C1 segment of cervical spinal cord (tissue), 14 donors: ENCODE results near the gene AWAT2.

Source experiments
- DNase-seq, 14 donors: peaks; one replicate each; lab custom pipeline; 2025; lab: John Stamatoyannopoulos, UW

The AWAT2 gene

DNA sequence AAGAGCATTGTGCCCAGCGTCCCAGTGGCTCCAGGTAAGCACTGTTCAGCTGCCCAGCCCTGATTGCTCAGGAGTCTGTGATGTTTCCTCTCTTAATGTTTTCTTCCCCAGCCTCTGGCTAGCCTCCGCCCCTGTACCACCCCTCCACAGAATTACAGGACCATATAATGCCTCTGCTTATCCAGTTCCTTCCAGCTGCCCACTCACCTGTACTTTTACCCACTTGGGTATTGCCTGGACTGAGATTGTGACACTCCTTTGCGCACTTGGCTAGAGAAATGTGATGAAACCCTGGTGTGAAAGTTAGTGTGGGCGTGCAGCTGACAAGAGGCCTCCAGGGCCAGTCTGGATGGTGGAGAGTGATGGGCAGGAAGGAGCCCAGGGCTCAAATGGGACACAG, at the start of gene AWAT2:
Gene AWAT2 (minus strand): TSS at position 14 of the 400 bp plus-strand sequence. CDS start 6 bp downstream, at position 8.
- DNase-seq = no peak

DNA sequence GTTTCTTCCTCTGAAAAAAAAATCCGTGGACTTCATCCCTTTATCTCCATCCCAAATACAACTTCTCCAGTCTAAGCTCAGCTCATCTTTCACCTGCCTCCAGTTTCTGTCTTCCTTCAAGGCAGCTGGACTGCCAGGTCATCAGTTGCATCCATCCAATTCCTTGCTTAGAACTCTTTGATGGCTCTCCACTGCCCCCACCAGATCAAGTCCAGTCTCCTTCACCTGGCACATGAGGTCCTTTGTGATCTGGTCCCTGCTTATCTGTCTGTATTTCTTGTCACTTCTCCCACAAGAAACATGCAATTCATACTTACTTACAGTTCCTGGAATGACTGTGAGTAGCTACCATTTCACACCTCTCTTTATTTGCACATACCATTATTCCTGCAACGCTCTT, 46.3 kb upstream of the AWAT2 start:
- DNase-seq = no peak

- DNase-seq = no peak
Observed at GRCh38 chrX:70092247-70092646, 42.5 kb upstream of the AWAT2 start.

DNA sequence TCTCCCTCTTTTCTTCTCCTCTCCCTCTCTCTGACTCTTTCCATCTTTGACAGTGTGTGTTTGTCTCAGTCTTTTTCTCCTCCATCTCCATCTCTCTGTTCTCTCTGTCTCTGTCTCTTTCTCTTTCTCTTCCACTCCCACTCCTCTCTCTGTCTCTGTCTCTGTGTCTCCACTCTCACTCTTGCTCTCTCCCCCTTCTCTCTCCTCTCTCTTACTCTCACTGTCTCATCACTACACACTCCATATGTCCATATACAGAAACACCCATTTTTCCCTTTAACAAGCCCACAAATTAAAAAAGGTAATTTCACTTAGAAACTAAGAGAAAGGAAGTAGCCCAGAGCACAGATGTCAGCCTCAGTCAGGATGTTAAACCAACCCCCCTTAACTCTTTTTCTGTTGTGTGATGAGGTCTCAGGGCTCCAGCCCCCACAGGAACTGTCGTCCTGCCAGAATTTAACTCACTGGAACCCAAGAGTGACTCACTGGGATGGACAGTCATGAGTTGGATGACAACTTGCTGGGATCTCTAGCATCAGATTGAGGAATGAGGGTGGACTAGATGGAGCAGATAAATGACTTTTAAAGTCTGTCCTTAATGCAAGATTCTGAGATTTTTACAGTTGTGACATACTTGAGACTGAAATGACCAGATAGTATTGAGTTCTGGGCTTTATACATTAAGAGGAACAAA, 40.0 kb upstream of the AWAT2 start:
- no peak for DNase-seq

GRCh38 chrX:70088751-70089150, 39.0 kb upstream of the AWAT2 start:
- no peak for DNase-seq

DNA sequence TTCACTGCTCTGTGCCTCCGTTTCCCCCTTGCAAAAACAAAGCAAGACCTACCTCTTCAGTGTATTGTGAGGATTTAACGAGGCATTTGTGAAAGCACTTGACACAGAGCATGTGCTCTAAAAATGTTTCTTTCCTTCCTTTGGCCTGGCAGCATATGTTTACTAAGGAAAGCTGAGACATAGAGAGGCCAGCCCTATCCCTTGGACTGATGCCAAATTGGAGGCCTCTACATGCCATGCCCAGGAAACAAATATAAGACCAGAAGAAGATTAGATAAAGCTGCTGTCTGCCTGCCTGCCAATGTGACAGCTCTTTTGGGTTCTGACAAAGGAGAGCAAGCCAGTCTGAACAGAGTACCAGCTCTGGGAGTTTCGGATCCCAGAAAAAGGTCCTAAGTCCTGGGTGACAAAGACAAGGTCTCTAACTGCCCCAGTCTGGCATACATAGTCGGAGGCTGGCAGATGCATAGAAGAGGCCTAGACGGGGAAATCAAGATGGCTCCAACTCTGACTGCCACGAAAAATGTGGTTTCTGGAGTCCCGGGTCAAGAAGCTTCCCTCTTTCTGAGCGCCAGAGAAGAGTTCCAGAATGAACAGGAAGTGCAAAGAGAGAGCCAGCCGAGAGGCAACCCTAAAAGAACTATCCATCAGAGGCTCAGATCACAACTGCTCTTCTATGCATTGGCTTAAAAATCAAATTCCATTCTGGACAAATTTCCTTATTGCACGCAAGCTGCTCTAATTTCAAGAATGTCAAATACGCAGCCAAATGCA, 38.3 kb upstream of the AWAT2 start:
- DNase-seq = no peak

DNA sequence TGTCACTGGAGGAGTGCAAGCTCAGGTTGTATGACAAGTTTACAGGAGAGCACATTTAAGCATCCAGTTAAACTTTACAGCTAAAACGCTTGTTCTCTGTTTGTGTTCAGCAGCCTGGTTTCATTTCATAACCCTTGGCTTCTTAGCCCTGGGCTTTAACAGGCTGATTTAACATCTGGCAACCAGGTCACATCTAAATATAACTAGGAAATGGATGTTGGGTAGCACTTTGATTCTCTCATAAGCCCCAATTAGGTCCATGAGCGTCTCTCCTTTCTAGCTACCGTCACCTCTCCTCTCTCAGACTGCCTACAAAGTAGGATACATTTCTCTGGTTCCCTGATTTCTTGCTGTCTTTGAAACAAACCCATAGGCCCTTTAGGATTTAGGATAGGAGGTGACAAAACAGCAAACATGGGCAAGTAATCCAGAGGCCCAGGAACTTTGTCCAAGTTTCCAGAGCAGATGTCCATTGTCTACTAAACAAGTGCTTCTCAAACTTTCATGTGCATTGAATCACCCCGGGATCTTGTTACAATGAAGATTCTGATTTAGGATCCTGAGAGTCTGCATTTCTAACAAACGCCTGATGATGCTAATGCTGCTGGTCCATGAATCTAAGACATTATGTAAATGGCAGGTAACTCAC, 35.0 kb upstream of the AWAT2 start:
- DNase-seq = no peak

DNA sequence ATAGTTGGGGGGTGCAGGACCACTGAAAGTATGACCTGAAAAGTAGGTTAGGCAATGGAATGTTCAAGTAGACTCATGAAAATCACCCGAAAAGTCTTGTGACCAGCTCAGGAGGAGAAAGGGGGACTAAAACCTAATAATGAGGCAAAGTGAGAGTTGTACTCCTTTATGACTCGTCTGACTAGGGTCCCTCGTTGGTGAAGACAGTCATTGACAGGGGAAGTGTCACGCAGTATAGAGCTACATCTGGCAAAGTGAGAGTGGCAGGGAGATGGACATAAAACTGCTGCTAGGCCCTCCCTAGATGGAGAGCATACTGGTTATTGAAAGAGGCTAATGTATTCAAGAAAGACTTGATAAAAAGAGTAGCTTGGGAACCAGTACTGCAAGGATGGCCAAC, 33.0 kb upstream of the AWAT2 start:
- no peak for DNase-seq

DNA sequence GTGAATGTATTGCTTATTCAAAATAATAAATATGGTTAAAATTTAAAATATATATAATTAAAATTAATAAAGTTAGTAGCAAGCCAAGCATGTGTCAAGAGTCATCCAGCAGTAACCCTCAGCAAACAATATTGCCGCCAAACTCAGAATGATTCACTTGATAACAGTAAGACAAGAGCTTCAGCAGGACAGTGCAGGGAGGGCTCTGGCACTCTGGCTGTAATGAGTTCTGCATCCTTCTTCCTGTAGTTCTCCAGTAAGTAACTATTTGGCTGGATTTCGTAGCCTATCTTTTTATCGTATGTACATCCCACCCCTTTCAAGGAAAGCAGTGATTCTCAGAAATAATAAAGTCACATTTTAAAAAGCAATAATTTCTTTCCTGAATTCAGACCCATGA, 30.1 kb upstream of the AWAT2 start:
- DNase-seq = no peak

- no peak for DNase-seq
Observed at GRCh38 chrX:70079297-70079696, 29.6 kb upstream of the AWAT2 start.

DNA sequence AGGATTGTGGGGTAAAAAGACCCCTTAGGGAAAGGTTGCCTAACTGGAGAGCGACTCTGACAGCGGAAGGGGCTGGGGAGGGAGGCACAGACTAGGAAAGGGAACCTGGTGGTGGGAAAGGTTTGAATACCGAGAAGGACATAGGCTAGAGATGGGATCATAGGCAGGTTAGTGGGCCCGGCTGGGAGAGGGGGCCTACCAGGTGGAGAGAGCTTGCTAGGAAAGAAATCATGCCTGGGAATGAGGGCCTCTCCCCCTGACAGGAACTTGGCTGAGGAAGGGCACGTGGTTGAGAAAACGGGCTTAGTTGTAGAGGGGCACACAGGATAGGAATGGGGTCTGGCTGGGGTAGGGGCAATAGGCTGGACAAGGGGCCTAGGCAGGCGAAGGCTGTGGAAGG, 16.9 kb upstream of the AWAT2 start:
- DNase-seq = no peak

- DNase-seq = no peak
Observed at GRCh38 chrX:70062961-70063550, 13.3 kb upstream of the AWAT2 start.

DNA sequence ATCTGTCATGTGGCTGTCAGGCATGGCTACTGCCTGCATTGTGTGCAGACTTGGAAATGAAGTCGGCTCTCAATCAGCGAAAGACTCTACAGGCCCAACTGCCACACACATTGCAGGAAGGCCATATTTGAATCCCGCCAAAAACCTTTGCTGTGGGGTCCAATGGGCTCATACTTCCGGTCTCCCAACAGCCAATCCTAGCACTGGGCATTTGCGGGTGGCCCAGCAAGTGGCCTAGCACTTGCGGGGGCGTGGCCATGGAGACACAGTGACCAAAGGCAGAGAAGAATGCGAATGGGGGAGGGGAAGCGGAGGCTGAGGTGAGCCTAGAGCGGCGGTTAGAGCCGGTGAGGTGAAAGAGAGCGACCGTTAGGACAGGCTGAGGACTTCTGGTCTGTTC, 12.3 kb upstream of the AWAT2 start, which contains the start of gene OTUD6A:
Gene OTUD6A (plus strand): TSS at position 382 of the 400 bp plus-strand sequence. CDS start 68 bp downstream, outside the sequence.
- no peak for DNase-seq

- no peak for DNase-seq
Observed at GRCh38 chrX:70054391-70054790, 4.7 kb upstream of the AWAT2 start.

DNA sequence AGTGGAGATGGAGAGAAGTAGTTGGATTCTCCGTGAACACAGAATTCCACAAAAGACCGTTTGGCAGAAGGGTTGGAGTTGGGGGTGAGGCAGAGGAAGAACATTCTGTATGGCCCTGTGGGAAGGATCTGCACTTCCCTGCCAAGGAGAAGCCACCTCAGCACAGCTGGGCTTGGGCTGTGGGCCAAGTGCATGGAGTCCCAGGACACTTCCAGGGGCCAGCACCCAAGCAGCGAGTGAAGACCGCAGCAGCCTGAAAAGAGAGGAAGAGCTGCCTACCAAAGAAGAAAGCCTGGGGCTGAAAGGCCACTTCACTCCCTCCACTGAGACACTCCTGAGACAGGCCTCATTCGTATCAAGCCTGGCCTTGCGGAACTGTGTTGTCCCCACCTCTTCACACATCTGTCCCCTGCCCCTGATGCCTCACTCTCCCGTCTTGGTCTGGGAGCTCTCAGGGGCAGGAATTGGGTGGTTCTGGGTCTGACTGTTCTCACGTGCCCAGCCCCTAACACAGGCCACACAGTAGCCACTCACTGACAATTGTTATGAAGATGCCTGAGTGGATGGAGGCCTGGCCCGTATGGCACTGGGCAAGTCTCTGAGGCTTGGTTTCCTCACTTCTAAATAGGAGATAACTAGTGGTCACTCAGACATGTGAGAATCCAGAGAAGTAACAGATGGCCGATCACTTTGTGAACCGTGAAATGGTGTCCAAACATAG, 3.3 kb upstream of the AWAT2 start:
- DNase-seq = no peak

DNA sequence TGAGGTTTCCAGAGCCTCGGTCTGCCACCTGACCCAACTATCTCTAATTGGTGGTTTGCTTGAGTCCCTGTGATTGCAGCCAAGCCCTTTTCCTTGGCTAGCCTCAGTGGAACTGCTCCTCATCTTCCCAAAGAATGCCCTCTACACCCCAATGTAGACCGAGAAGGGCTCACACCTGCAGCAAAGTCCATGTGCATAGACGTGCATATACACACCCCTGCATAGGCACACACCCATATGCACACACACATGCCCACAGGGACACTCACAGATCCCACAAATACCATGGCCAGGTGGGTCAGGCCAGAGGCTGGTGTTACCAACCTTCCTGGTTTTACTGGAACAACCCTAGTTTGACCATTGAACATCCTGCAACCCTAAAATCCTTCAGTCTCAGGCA, 332 bp downstream of the AWAT2 start:
- no peak for DNase-seq

- no peak for DNase-seq
Observed at GRCh38 chrX:70046978-70047377, 2.8 kb downstream of the AWAT2 start.

GRCh38 chrX:70044541-70045245, 5.0 kb downstream of the AWAT2 start:
- DNase-seq = no peak

GRCh38 chrX:70043685-70044084, 6.1 kb downstream of the AWAT2 start:
- no peak for DNase-seq

DNA sequence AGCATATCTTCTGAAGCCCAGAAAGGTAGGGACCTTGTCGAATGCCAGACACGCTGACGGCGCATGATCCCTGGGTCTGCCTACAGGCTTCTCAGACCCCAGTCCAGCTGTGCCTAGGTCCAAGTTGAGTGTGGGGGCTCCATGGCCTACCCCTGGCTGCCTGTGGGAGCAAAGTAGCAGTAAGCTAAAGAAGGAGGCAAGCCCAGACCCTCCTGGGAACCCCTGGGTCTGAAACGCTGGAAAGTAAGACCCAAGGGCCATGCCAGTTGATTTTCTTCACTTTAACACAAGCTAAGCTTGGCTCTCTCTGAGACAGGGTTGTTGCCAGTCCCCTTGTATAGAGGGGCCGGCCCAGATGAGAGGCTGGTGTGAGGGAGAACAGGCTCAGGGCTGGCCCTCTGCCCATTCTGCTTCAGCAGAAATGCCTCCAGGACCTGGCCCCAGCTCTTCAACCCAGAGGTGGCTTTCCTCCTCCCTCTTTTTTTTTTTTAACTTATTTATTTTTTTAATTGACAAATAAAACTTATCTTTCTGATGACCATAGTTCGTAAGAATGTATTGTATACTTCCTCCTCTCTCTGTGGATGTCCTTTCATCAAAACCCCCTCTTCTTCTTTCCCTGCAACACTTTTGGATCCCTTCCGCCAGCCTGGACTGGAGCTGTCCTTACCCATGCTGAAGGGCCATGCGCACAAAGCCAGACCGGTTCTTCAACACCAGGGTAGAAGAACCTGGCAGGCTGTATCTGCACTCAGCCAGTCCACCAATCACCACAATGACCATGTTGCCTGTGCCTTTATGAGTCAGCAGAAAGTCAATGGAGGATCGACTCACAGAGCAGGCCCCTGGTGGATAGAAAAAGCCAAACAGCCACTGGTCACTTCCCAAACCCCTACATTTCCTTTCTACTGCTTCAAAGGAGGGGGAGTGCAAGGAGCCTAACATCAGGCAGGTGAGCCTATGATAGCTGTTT, 7.1 kb downstream of the AWAT2 start:
- no peak for DNase-seq
